Ovary (tissue), 1 donor: ENCODE results near the gene AGMO.

Experiments
- EP300 ChIP-seq: sonication (generic); formaldehyde crosslinking; IDR thresholded peaks from one replicate; pipeline ENCODE4 v1.6.1; 2017; ENCODE audit warnings: antibody characterized with exemption
- POLR2A ChIP-seq: fragments of 450-650 bp; IDR thresholded peaks from one replicate; pipeline ENCODE4 v1.6.1; 2017; ENCODE audit warnings: antibody characterized with exemption, mild to moderate bottlenecking, moderate library complexity

DNA sequence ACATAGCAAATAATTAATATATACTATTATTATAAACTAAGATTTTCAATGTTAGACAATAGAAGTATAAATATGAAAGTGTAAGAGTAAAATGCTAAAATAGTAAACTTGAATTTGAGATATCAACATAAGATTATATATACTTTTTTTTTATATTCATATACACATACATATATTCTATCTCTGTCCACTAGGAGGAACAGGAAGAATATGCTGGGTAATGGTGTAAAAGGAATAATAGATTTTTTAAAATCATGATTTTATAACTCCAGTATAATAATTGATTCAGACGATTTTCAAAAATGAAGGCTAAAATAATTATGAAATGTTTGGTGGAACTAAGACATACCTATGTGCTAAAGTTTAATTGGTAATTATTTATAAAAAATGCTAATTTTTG lies 37.7 kb downstream of the AGMO start:
- TF ChIP-seq EP300 = no peak
- TF ChIP-seq POLR2A = no peak
